Activated CD4-positive, alpha-beta T cell treated with anti-CD3 and anti-CD28 coated beads for 36 hours (primary cell): ENCODE results near the gene STX5. TPM values are rescaled to one million over a fixed set of nuclear protein-coding genes. Genes with fewer than 3 reads are reported as not detected.
"Not testable (repeated sequence)": the region's sequence is repeated elsewhere in the genome, so short reads cannot be mapped to it uniquely, and the experiment has no call there.

Experiments
- ATAC-seq: fragments of 200-7000 bp; cut with Tn5 transposase; one replicate; pipeline ENCODE4 v1.10.0; 2021; ENCODE audit warnings: mild to moderate bottlenecking, moderate library complexity
- CTCF ChIA-PET: fragments of 350-600 bp; sonication (Branson Sonifier 250); formaldehyde crosslinking; loops from one replicate; lab custom pipeline; 2021; ENCODE audit warnings: antibody characterized with exemption; lab: Charles Lee
- POLR2A ChIA-PET: fragments of 350-600 bp; sonication (Branson Sonifier 250); formaldehyde crosslinking; loops from one replicate; lab custom pipeline; 2021; ENCODE audit warnings: antibody characterized with exemption, inconsistent platforms; lab: Charles Lee
- DNase-seq: peaks from one replicate; pipeline ENCODE4 v3.0.0-alpha.2; 2020
- H3K27ac Mint-ChIP-seq: one replicate; pipeline ENCODE4 v1.8.0; 2021; ENCODE audit warnings: mixed read lengths
- H3K27me3 Mint-ChIP-seq: one replicate; pipeline ENCODE4 v1.8.0; 2021; ENCODE audit warnings: mixed read lengths
- H3K36me3 Mint-ChIP-seq: one replicate; pipeline ENCODE4 v1.8.0; 2021; ENCODE audit warnings: low read depth, mixed read lengths
- H3K4me1 Mint-ChIP-seq: one replicate; pipeline ENCODE4 v1.8.0; 2021; ENCODE audit warnings: mixed read lengths
- H3K4me3 Mint-ChIP-seq: one replicate; pipeline ENCODE4 v1.8.0; 2021; ENCODE audit warnings: mild to moderate bottlenecking, moderate library complexity, mixed read lengths
- H3K9me3 Mint-ChIP-seq: one replicate; pipeline ENCODE4 v1.8.0; 2021; ENCODE audit warnings: low read depth, mixed read lengths
- intact Hi-C, 2 experiments: fragments of 100-400 bp; cut with DNase I in 1 of 2; cut with micrococcal nuclease in 1 of 2; formaldehyde crosslinking; loops; one replicate each; pipeline versions ENCODE4 v1.14.2 to v1.15.1; 2022 to 2024; cut with DNase I, micrococcal nuclease
- total RNA-seq, 2 experiments: library from RNA; stranded (reverse); gene quantifications; one replicate each; pipeline ENCODE4 v1.2.3, GENCODE V29; 2021

The STX5 gene
- total RNA-seq, 2 experiments from 2014 or later: 19.3 to 21.8 TPM

GRCh38 chr11:62863687-62864335 is 32.0 kb upstream of the STX5 start:
- POLR2A ChIA-PET: interaction anchor here (0.5 to 2.3 kb wide), 3 partner anchors 22 to 437 kb away, joined by 3 to 9 read pairs (median 3); partner anchors contain the start of gene WDR74
- no peaks in the 10 kb centered on the region for H3K27me3 Mint-ChIP-seq
- H3K4me1 Mint-ChIP-seq: peaks cover 32% of the 10 kb centered on the region
- CTCF ChIA-PET: interaction anchor here (0.6 to 3.5 kb wide), 8 partner anchors 27 to 271 kb away, joined by 3 to 30 read pairs (median 4); no protein-coding TSS in a partner anchor
- DNase-seq: no peak
- no peak for ATAC-seq
- no peak overlapping the region for H3K4me3 Mint-ChIP-seq
- H3K9me3 Mint-ChIP-seq: no peaks in the 10 kb centered on the region
- intact Hi-C loops: loop anchor here in 1 of 2 experiments (5.0 to 10.0 kb wide), 2 partner anchors 272 to 469 kb away; partner anchors contain the start of gene TUT1
- peaks cover 17% of the 10 kb centered on the region for H3K36me3 Mint-ChIP-seq
- H3K27ac Mint-ChIP-seq: peak overlapping the region; percentile 28

- ATAC-seq, DNase-seq: not testable (repeated sequence)
- POLR2A ChIA-PET: interaction anchor here (0.6 to 2.3 kb wide), 6 partner anchors 9 to 135 kb away, joined by 3 to 9 read pairs (median 4); partner anchors contain the start of genes WDR74 and ZBTB3
Measured at GRCh38 chr11:62861564-62862192, 29.8 kb upstream of the STX5 start.

GRCh38 chr11:62860835-62861563 is 29.1 kb upstream of the STX5 start:
- ATAC-seq (peak; percentile 28), DNase-seq (no peak)
- peaks cover 31% of the 10 kb centered on the region for H3K36me3 Mint-ChIP-seq
- intact Hi-C loops: loop anchor here in 1 of 2 experiments (5.0 to 10.0 kb wide), 2 partner anchors 269 to 466 kb away; partner anchors contain the start of gene TUT1
- H3K27ac Mint-ChIP-seq: peak overlapping the region; percentile 69
- POLR2A ChIA-PET: interaction anchor here (0.6 to 2.3 kb wide), 7 partner anchors 8 to 135 kb away, joined by 3 to 9 read pairs (median 4); no protein-coding TSS in a partner anchor
- CTCF ChIA-PET: interaction anchor here (0.6 to 3.5 kb wide), 9 partner anchors 13 to 182 kb away, joined by 3 to 30 read pairs (median 3); partner anchors contain the start of genes UBXN1 and ZBTB3
- no peak overlapping the region for H3K4me3 Mint-ChIP-seq
- H3K9me3 Mint-ChIP-seq: no peaks in the 10 kb centered on the region
- peaks cover 43% of the 10 kb centered on the region for H3K4me1 Mint-ChIP-seq
- H3K27me3 Mint-ChIP-seq: no peaks in the 10 kb centered on the region

More at GRCh38 chr11:62861564-62862192, 29.8 kb upstream of the STX5 start:
- CTCF ChIA-PET: interaction anchor here (0.6 to 3.5 kb wide), 14 partner anchors 9 to 1391 kb away, joined by 3 to 30 read pairs (median 3); partner anchors contain the start of gene ZBTB3
- H3K27me3 Mint-ChIP-seq, H3K4me3 Mint-ChIP-seq, H3K27ac Mint-ChIP-seq, H3K9me3 Mint-ChIP-seq: not testable (repeated sequence)
- intact Hi-C loops: loop anchor here (1.0 to 10.0 kb wide), 6 partner anchors 56 to 467 kb away; partner anchors contain the start of genes NXF1 (in 1 of the 2), TAF6L (in 1 of the 2), TMEM223 (in 1 of the 2) and TUT1 (in 1 of the 2)
- Mint-ChIP-seq H3K36me3 (peaks cover 27% of the 10 kb centered on the region), H3K4me1 (peaks cover 43% of the 10 kb centered on the region)

- not testable (repeated sequence) for H3K27me3 Mint-ChIP-seq, ATAC-seq, H3K27ac Mint-ChIP-seq, H3K4me3 Mint-ChIP-seq, H3K9me3 Mint-ChIP-seq, DNase-seq
- peaks cover 43% of the 10 kb centered on the region for H3K4me1 Mint-ChIP-seq
- POLR2A ChIA-PET: interaction anchor here (0.5 kb wide), 1 partner anchor 171 kb away, joined by 3 read pairs; no protein-coding TSS in a partner anchor
- H3K36me3 Mint-ChIP-seq: peaks cover 48% of the 10 kb centered on the region
- intact Hi-C loops: loop anchor here in 1 of 2 experiments (5.0 kb wide), 1 partner anchor 247 kb away; the partner anchor contains the start of genes EML3 and ROM1
- CTCF ChIA-PET: interaction anchor here (0.5 kb wide), 1 partner anchor 127 kb away, joined by 5 read pairs; no protein-coding TSS in a partner anchor
Measured at GRCh38 chr11:62859281-62859703, 27.4 kb upstream of the STX5 start.

- POLR2A ChIA-PET: interaction anchor here (0.8 to 9.3 kb wide), 2 partner anchors 18 to 284 kb away, joined by 3 to 383 read pairs; partner anchors contain the start of genes EEF1G and WDR74
- intact Hi-C loops: loop anchor here in 1 of 2 experiments (5.0 kb wide), 1 partner anchor 246 kb away; the partner anchor contains the start of genes EML3 and ROM1
Measured at GRCh38 chr11:62858201-62858600, 26.4 kb upstream of the STX5 start.

GRCh38 chr11:62857541-62857982 is 25.7 kb upstream of the STX5 start:
- intact Hi-C loops: loop anchor here in 1 of 2 experiments (5.0 kb wide), 1 partner anchor 245 kb away; the partner anchor contains the start of genes EML3 and ROM1
- peaks cover 49% of the 10 kb centered on the region for H3K4me1 Mint-ChIP-seq

More at GRCh38 chr11:62858201-62858600, 26.4 kb upstream of the STX5 start:
- CTCF ChIA-PET: interaction anchor here (0.7 to 6.0 kb wide), 5 partner anchors 23 to 182 kb away, joined by 3 to 44 read pairs (median 14); partner anchors contain the start of genes HNRNPUL2, SLC3A2 and TMEM179B
- no peak for ATAC-seq
- Mint-ChIP-seq H3K36me3 (peaks cover 56% of the 10 kb centered on the region), H3K4me1 (peaks cover 46% of the 10 kb centered on the region), H3K27ac (peak overlapping the region; percentile 52), H3K4me3 (peak overlapping the region; percentile 99), H3K27me3 (no peaks in the 10 kb centered on the region), H3K9me3 (no peaks in the 10 kb centered on the region)
- no peak for DNase-seq

GRCh38 chr11:62856333-62856895 is 24.6 kb upstream of the STX5 start:
- CTCF ChIA-PET: interaction anchor here (0.6 to 6.0 kb wide), 15 partner anchors 8 to 189 kb away, joined by 3 to 44 read pairs (median 4); partner anchors contain the start of genes HNRNPUL2, SLC3A2 and TMEM179B
- intact Hi-C loops: loop anchor here (1.0 to 5.0 kb wide), 6 partner anchors 25 to 244 kb away; partner anchors contain the start of genes TMEM179B (in 2 of the 2), EML3 (in 1 of the 2), HNRNPUL2 (in 1 of the 2) and NXF1 (in 1 of the 2)

More at GRCh38 chr11:62857541-62857982, 25.7 kb upstream of the STX5 start:
- DNase-seq (no peak), ATAC-seq (no peak)
- peak overlapping the region; percentile 99 for H3K4me3 Mint-ChIP-seq
- peak overlapping the region; percentile 97 for H3K27ac Mint-ChIP-seq
- H3K27me3 Mint-ChIP-seq: no peaks in the 10 kb centered on the region
- peaks cover 60% of the 10 kb centered on the region for H3K36me3 Mint-ChIP-seq
- H3K9me3 Mint-ChIP-seq: no peaks in the 10 kb centered on the region
- ChIA-PET CTCF (interaction anchor here (0.6 to 6.0 kb wide), 8 partner anchors 10 to 181 kb away, joined by 3 to 44 read pairs (median 3); partner anchors contain the start of genes HNRNPUL2, SLC3A2 and TMEM179B), POLR2A (interaction anchor here (0.6 to 9.3 kb wide), 7 partner anchors 17 to 1472 kb away, joined by 3 to 383 read pairs (median 5); partner anchors contain the start of genes EEF1G, POLR2G and WDR74)

GRCh38 chr11:62855571-62856332 is 23.9 kb upstream of the STX5 start:
- ChIA-PET POLR2A (interaction anchor here (0.5 to 9.3 kb wide), 37 partner anchors 13 to 1462 kb away, joined by 3 to 383 read pairs (median 4); partner anchors contain the start of genes BSCL2, C11orf98, CSKMT and EEF1G), CTCF (interaction anchor here (0.6 to 6.0 kb wide), 12 partner anchors 10 to 188 kb away, joined by 3 to 44 read pairs (median 4); partner anchors contain the start of genes HNRNPUL2, SLC3A2 and TMEM179B)
- Mint-ChIP-seq H3K36me3 (peaks cover 74% of the 10 kb centered on the region), H3K4me1 (peaks cover 53% of the 10 kb centered on the region), H3K9me3 (no peaks in the 10 kb centered on the region), H3K4me3 (peak overlapping the region; percentile 99), H3K27ac (peak overlapping the region; percentile 97), H3K27me3 (no peaks in the 10 kb centered on the region)
- peak; percentile 83 for ATAC-seq
- DNase-seq: peak; percentile 99
- intact Hi-C loops: loop anchor here (1.0 to 5.0 kb wide), 8 partner anchors 14 to 243 kb away; partner anchors contain the start of genes HNRNPUL2 (in 2 of the 2), NXF1 (in 2 of the 2), TMEM179B (in 2 of the 2) and C11orf98 (in 1 of the 2)

More at GRCh38 chr11:62856333-62856895, 24.6 kb upstream of the STX5 start:
- DNase-seq (no peak), ATAC-seq (no peak)
- Mint-ChIP-seq H3K4me1 (peaks cover 54% of the 10 kb centered on the region), H3K4me3 (peak overlapping the region; percentile 99), H3K27ac (peak overlapping the region; percentile 97), H3K27me3 (no peaks in the 10 kb centered on the region), H3K9me3 (no peaks in the 10 kb centered on the region), H3K36me3 (peaks cover 69% of the 10 kb centered on the region)
- POLR2A ChIA-PET: interaction anchor here (0.5 to 9.3 kb wide), 34 partner anchors 14 to 1461 kb away, joined by 3 to 383 read pairs (median 4); partner anchors contain the start of genes BSCL2, C11orf98, CSKMT and HNRNPUL2
